GM21825 (cell line): ENCODE results near the gene FKBP14.

Experiments
- ATAC-seq: cut with Tn5 transposase; IDR thresholded peaks from one replicate; pipeline ENCODE4 v1.9.1; 2021; ENCODE audit warnings: mild to moderate bottlenecking, moderate library complexity; ENCODE audit not compliant: unreplicated experiment

FKBP14 gene

GRCh38 chr7:30036220-30036619 lies 9.7 kb upstream of the FKBP14 start:
- ATAC-seq, result no peak

- no peak for ATAC-seq
Observed at GRCh38 chr7:30034501-30034900, 8.0 kb upstream of the FKBP14 start.

GRCh38 chr7:30032310-30033125 lies 6.0 kb upstream of the FKBP14 start:
- no peak for ATAC-seq

GRCh38 chr7:30029696-30030095 lies 3.2 kb upstream of the FKBP14 start:
- no peak for ATAC-seq

- peak; percentile 15 for ATAC-seq
Observed at GRCh38 chr7:30028749-30029635, 2.5 kb upstream of the FKBP14 start.

- ATAC-seq, result peak; percentile 50
Observed at GRCh38 chr7:30028216-30028748, 1.8 kb upstream of the FKBP14 start, which contains the start of gene PLEKHA8. PLEKHA8 (plus strand) TSS chr7:30028412; CDS start chr7:30028763, 351 bp downstream.

- ATAC-seq, result peak; percentile 3
Observed at GRCh38 chr7:30027740-30028215, 1.3 kb upstream of the FKBP14 start.

- peak; percentile 19 for ATAC-seq
Observed at GRCh38 chr7:30027065-30027456, 559 bp upstream of the FKBP14 start.

- no peak for ATAC-seq
Observed at GRCh38 chr7:30023524-30023923, 3.0 kb downstream of the FKBP14 start.

GRCh38 chr7:30022991-30023390 lies 3.5 kb downstream of the FKBP14 start:
- ATAC-seq, result no peak

- no peak for ATAC-seq
Observed at GRCh38 chr7:30020535-30020934, 6.0 kb downstream of the FKBP14 start.

- no peak for ATAC-seq
Observed at GRCh38 chr7:30019960-30020359, 6.5 kb downstream of the FKBP14 start.

- ATAC-seq, result no peak
Observed at GRCh38 chr7:30019387-30019786, 7.1 kb downstream of the FKBP14 start.

- ATAC-seq, result no peak
Observed at GRCh38 chr7:30018451-30018850, 8.1 kb downstream of the FKBP14 start.

GRCh38 chr7:30012757-30013156 lies 13.7 kb downstream of the FKBP14 start:
- ATAC-seq, result no peak

- ATAC-seq, result no peak
Observed at GRCh38 chr7:30010021-30010420, 16.5 kb downstream of the FKBP14 start.

GRCh38 chr7:30005464-30005863 lies 21.0 kb downstream of the FKBP14 start:
- ATAC-seq, result no peak

GRCh38 chr7:30003098-30003497 lies 23.4 kb downstream of the FKBP14 start:
- ATAC-seq, result no peak

GRCh38 chr7:30001998-30002397 lies 24.5 kb downstream of the FKBP14 start:
- ATAC-seq, result no peak

GRCh38 chr7:29998489-29998888 lies 28.0 kb downstream of the FKBP14 start:
- no peak for ATAC-seq

GRCh38 chr7:29996321-29996720 lies 30.2 kb downstream of the FKBP14 start:
- ATAC-seq, result no peak
